H9 (cell line): ENCODE data around the gene ATG13. TPM values are rescaled to one million over a fixed set of nuclear protein-coding genes. Genes with fewer than 3 reads are reported as not detected.

Experiments
- DNase-seq: peaks from one replicate; pipeline ENCODE4 v3.0.0-alpha.2; 2017
- H2AFZ ChIP-seq: one replicate; pipeline ENCODE4 v1.6.1; 2013; ENCODE audit warnings: mild to moderate bottlenecking, low read length, control low read depth, moderate library complexity
- H2AK5ac ChIP-seq: 2 replicates; pipeline ENCODE4 v1.6.1; 2013; ENCODE audit warnings: low read length, control low read depth, mixed read lengths; ENCODE audit not compliant: insufficient read length
- H2BK120ac ChIP-seq: one replicate; pipeline ENCODE4 v1.6.1; 2013; ENCODE audit warnings: low read depth, mild to moderate bottlenecking, low read length, control low read depth, inconsistent platforms; ENCODE audit not compliant: poor library complexity, severe bottlenecking
- H2BK12ac ChIP-seq: 2 replicates; pipeline ENCODE4 v1.6.1; 2013; ENCODE audit warnings: low read length, control low read depth, mixed read lengths, low read depth; ENCODE audit not compliant: insufficient read length
- H2BK15ac ChIP-seq: 2 replicates; pipeline ENCODE4 v1.6.1; 2013; ENCODE audit warnings: low read depth, low read length, control low read depth
- H2BK20ac ChIP-seq: one replicate; pipeline ENCODE4 v1.6.1; 2013; ENCODE audit warnings: low read depth, mild to moderate bottlenecking, low read length, control low read depth, inconsistent platforms; ENCODE audit not compliant: poor library complexity, severe bottlenecking
- H2BK5ac ChIP-seq: 2 replicates; pipeline ENCODE4 v1.6.1; 2013; ENCODE audit warnings: low read length, control low read depth, mixed read lengths; ENCODE audit not compliant: insufficient read length
- H3K14ac ChIP-seq: 2 replicates; pipeline ENCODE4 v1.6.1; 2013; ENCODE audit warnings: low read length, control low read depth; ENCODE audit not compliant: insufficient read depth
- H3K18ac ChIP-seq: 2 replicates; pipeline ENCODE4 v1.6.1; 2013; ENCODE audit warnings: low read depth, mild to moderate bottlenecking, mixed read lengths, low read length, control low read depth; ENCODE audit not compliant: insufficient read length
- H3K23ac ChIP-seq: 2 replicates; pipeline ENCODE4 v1.6.1; 2013; ENCODE audit warnings: low read length, control low read depth, mixed read lengths, low read depth; ENCODE audit not compliant: insufficient read length
- H3K23me2 ChIP-seq: 2 replicates; pipeline ENCODE4 v1.6.1; 2013; ENCODE audit warnings: low read depth, mild to moderate bottlenecking, mixed read lengths, low read length, control low read depth; ENCODE audit not compliant: insufficient read length, poor library complexity, severe bottlenecking
- H3K27ac ChIP-seq: 2 replicates; pipeline ENCODE4 v1.5.1; 2013; ENCODE audit warnings: low read length, control low read depth, mixed read lengths, low read depth; ENCODE audit not compliant: insufficient read length
- H3K27me3 ChIP-seq: 2 replicates; pipeline ENCODE4 v1.6.1; 2013; ENCODE audit warnings: low read length, control low read depth, inconsistent platforms; ENCODE audit not compliant: insufficient read depth
- H3K4ac ChIP-seq: 2 replicates; pipeline ENCODE4 v1.6.1; 2013; ENCODE audit warnings: low read depth, mild to moderate bottlenecking, control low read depth, inconsistent platforms, low read length, moderate library complexity
- H3K4me1 ChIP-seq: 2 replicates; pipeline ENCODE4 v1.6.1; 2013; ENCODE audit warnings: low read length, control low read depth, inconsistent platforms; ENCODE audit not compliant: insufficient read depth
- H3K4me2 ChIP-seq: 2 replicates; pipeline ENCODE4 v1.6.1; 2013; ENCODE audit warnings: low read length, control low read depth, mixed read lengths; ENCODE audit not compliant: insufficient read length, insufficient read depth
- H3K56ac ChIP-seq: 2 replicates; pipeline ENCODE4 v1.6.1; 2013; ENCODE audit warnings: low read depth, mild to moderate bottlenecking, mixed read lengths, low read length, control low read depth; ENCODE audit not compliant: insufficient read length
- H3K79me1 ChIP-seq: 2 replicates; pipeline ENCODE4 v1.6.1; 2013; ENCODE audit warnings: low read depth, mild to moderate bottlenecking, moderate library complexity, low read length, control low read depth, inconsistent platforms; ENCODE audit not compliant: insufficient read depth, poor library complexity, severe bottlenecking
- H3K79me2 ChIP-seq: 2 replicates; pipeline ENCODE4 v1.6.1; 2013; ENCODE audit warnings: low read length, control low read depth, inconsistent platforms; ENCODE audit not compliant: insufficient read depth
- H3K9ac ChIP-seq: 2 replicates; pipeline ENCODE4 v1.6.1; 2013; ENCODE audit warnings: low read length, control low read depth, mixed read lengths; ENCODE audit not compliant: insufficient read length; ENCODE audit errors: extremely low read depth
- H3K9me3 ChIP-seq: one replicate; pipeline ENCODE4 v1.6.1; 2013; ENCODE audit warnings: low read depth, low read length, inconsistent platforms; ENCODE audit not compliant: control insufficient read depth
- H3T11ph ChIP-seq: one replicate; pipeline ENCODE4 v1.6.1; 2013; ENCODE audit warnings: mild to moderate bottlenecking, low read length, control low read depth, inconsistent platforms
- H4K20me1 ChIP-seq: one replicate; pipeline ENCODE4 v1.6.1; 2013; ENCODE audit not compliant: control insufficient read depth, insufficient read length, insufficient read depth
- H4K5ac ChIP-seq: 2 replicates; pipeline ENCODE4 v1.6.1; 2013; ENCODE audit warnings: low read depth, mild to moderate bottlenecking, mixed read lengths, low read length, control low read depth; ENCODE audit not compliant: insufficient read length
- H4K8ac ChIP-seq: replicated peaks from 2 replicates; pipeline ENCODE4 v1.6.1; 2013; ENCODE audit warnings: low read length, control low read depth, mixed read lengths, low read depth; ENCODE audit not compliant: insufficient read length
- H4K91ac ChIP-seq: 2 replicates; pipeline ENCODE4 v1.6.1; 2013; ENCODE audit warnings: low read depth, mild to moderate bottlenecking, moderate library complexity, mixed read lengths, low read length, control low read depth; ENCODE audit not compliant: insufficient read length
- H3K27ac Mint-ChIP-seq, 3 experiments: 2 replicates in 2 of 3; 3 replicates in 1 of 3; pipeline ENCODE4 v1.8.0; 2020 to 2021; ENCODE audit warnings: mixed read lengths in 3 of 3, mild to moderate bottlenecking in 1 of 3, moderate library complexity in 1 of 3
- H3K27me3 Mint-ChIP-seq: 2 replicates; pipeline ENCODE4 v1.8.0; 2021; ENCODE audit warnings: low read depth, mild to moderate bottlenecking, moderate library complexity, mixed read lengths
- H3K36me3 Mint-ChIP-seq, 3 experiments: 2 replicates in 2 of 3; 3 replicates in 1 of 3; pipeline ENCODE4 v1.8.0; 2020 to 2021; ENCODE audit warnings: low read depth in 3 of 3, mixed read lengths in 3 of 3; ENCODE audit not compliant: insufficient read depth in 1 of 3
- H3K4me1 Mint-ChIP-seq, 2 experiments: 2 replicates each; pipeline ENCODE4 v1.8.0; 2020; ENCODE audit warnings: mixed read lengths in 2 of 2
- H3K4me3 Mint-ChIP-seq, 2 experiments: 2 replicates in 1 of 2; 3 replicates in 1 of 2; pipeline ENCODE4 v1.8.0; 2020 to 2021; ENCODE audit warnings: mild to moderate bottlenecking in 2 of 2, mixed read lengths in 2 of 2, moderate library complexity in 1 of 2
- H3K9me3 Mint-ChIP-seq, 2 experiments: 2 replicates in 1 of 2; 3 replicates in 1 of 2; pipeline ENCODE4 v1.8.0; 2020; ENCODE audit warnings: mild to moderate bottlenecking in 2 of 2, mixed read lengths in 2 of 2, moderate library complexity in 1 of 2
- CTCF ChIP-seq: fragments of 200-600 bp; sonication (generic); conservative IDR thresholded peaks from 3 replicates; pipeline ENCODE4 v1.8.0; 2021; ENCODE audit warnings: antibody characterized with exemption, mild to moderate bottlenecking
- WGBS: extraction: QIAGEN DNeasy Blood & Tissue Kit; methylation state at CpG from one replicate; pipeline ENCODE4 v1.1.7; 2013; ENCODE audit warnings: missing lambda C conversion rate, low lambda C conversion rate, mixed read lengths; ENCODE audit not compliant: insufficient read length; ENCODE audit errors: extremely low coverage; 5-methylcytosine and 5-hydroxymethylcytosine counted together
- total RNA-seq: library from RNA; stranded (reverse); gene quantifications from 2 replicates; pipeline ENCODE4 v1.2.1, GENCODE V29; 2021

ATG13 gene
- total RNA-seq, 1 experiment from 2014 or later, result 79.1 TPM

GRCh38 chr11:46657186-46657585, 39.8 kb downstream of the ATG13 start:
- Histone ChIP-seq H3T11ph (no peak overlapping the region), H2AK5ac (no peak overlapping the region), H3K27ac (no peak overlapping the region), H4K20me1 (no peaks in the 10 kb centered on the region), H3K23ac (no peak overlapping the region), H3K18ac (no peak overlapping the region), H2BK5ac (no peak overlapping the region), H4K5ac (no peak overlapping the region), H3K56ac (no peak overlapping the region), H2BK120ac (no peak overlapping the region), H3K23me2 (no peaks in the 10 kb centered on the region), H2BK15ac (no peak overlapping the region), H4K91ac (no peak overlapping the region), H3K79me2 (no peaks in the 10 kb centered on the region), H3K79me1 (no peaks in the 10 kb centered on the region), H3K4ac (no peak overlapping the region), H3K14ac (no peak overlapping the region), H2BK20ac (no peak overlapping the region), H3K4me1 (no peaks in the 10 kb centered on the region), H3K9ac (no peak overlapping the region), H2AFZ (no peak overlapping the region), H4K8ac (no peak overlapping the region), H2BK12ac (no peak overlapping the region), H3K27me3 (no peaks in the 10 kb centered on the region), H3K4me2 (no peak overlapping the region), H3K9me3 (no peaks in the 10 kb centered on the region)
- Mint-ChIP-seq H3K27me3 (no peaks in the 10 kb centered on the region), H3K4me1 (no peaks in the 10 kb centered on the region), H3K27ac (peak overlapping the region in 1 of 3 experiments; percentile 85; a peak in 1 of 7 replicates), H3K9me3 (no peaks in the 10 kb centered on the region), H3K36me3 (peaks cover 17 to 70% (median 61%) of the 10 kb centered on the region in 3 experiments; a peak in 6 of 7 replicates), H3K4me3 (no peak overlapping the region)
- TF ChIP-seq CTCF, result no peak
- no peak for DNase-seq
- no CpG with 5 or more reads among the region's 3 CpGs for WGBS
